ENCODE measurements around the gene B4GALT2.

B4GALT2 gene, protein sequence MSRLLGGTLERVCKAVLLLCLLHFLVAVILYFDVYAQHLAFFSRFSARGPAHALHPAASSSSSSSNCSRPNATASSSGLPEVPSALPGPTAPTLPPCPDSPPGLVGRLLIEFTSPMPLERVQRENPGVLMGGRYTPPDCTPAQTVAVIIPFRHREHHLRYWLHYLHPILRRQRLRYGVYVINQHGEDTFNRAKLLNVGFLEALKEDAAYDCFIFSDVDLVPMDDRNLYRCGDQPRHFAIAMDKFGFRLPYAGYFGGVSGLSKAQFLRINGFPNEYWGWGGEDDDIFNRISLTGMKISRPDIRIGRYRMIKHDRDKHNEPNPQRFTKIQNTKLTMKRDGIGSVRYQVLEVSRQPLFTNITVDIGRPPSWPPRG

DNA sequence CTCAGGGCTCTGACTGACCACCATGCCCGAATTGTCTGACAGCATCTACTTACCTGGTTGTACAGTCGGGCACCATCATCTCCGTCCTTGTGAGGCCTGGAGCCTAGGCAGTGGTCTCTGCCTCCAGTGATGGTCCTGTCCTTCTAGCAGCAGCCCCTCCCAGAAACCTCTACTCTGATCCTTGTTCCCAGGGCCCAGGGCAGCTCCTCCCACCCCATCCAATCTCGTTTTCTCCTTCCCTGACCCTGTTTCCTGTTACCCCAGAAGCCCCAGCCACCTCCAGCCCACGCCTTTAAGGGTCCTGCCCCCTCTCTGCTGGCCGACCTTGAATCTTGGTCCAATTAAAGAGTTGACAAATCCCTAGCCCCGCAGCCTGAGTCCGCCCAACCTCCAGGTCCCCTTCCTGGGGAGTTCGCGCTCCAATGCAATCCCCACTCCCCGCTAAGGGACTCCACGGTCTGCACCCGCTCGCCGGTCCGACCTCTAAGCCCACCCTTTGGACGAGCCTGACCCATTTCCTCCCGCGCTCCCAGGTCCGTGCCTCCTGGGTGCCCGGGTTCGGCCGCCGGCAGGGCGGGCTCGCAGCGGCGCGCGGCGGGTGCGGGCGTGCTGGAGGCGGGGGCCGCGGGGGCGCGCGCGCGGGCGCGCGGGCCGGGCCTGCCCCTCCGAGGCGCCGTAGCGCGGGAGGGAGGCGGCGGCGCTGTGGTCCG lies at the start of gene B4GALT2:
TSS of gene B4GALT2 (plus strand) at position 660 of the 710 bp plus-strand sequence. CDS start 1,951 bp downstream, outside the sequence.
- no peak for DNase-seq (ENCODE audit: low spot score)

DNA sequence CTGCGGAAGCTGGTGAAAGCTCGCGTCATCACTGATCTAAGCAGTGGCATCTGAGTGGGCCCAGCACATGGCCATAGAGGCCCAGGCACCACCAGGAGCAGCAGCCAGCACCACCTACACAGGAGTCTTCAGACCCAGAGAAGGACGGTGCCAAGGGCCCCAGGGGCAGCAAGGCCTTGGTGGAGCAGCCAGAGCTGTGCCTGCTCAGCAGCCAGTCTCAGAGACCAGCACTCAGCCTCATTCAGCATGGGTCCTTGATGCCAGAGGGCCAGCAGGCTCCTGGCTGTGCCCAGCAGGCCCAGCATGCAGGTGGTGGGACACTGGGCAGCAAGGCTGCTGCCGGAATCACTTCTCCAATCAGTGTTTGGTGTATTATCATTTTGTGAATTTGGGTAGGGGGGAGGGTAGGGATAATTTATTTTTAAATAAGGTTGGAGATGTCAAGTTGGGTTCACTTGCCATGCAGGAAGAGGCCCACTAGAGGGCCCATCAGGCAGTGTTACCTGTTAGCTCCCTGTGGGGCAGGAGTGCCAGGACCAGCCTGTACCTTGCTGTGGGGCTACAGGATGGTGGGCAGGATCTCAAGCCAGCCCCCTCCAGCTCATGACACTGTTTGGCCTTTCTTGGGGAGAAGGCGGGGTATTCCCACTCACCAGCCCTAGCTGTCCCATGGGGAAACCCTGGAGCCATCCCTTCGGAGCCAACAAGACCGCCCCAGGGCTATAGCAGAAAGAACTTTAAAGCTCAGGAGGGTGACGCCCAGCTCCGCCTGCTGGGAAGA lies 48.7 kb upstream of the B4GALT2 start:
- no peak for DNase-seq (ENCODE audit: low spot score)

- DNase-seq (ENCODE audit: low spot score): no peak
These were observed 48.1 kb upstream of the B4GALT2 start for GRCh38 chr1:43930949-43931275.

- DNase-seq (ENCODE audit: low spot score): no peak
These were observed 47.0 kb upstream of the B4GALT2 start for GRCh38 chr1:43931711-43932660.

DNA sequence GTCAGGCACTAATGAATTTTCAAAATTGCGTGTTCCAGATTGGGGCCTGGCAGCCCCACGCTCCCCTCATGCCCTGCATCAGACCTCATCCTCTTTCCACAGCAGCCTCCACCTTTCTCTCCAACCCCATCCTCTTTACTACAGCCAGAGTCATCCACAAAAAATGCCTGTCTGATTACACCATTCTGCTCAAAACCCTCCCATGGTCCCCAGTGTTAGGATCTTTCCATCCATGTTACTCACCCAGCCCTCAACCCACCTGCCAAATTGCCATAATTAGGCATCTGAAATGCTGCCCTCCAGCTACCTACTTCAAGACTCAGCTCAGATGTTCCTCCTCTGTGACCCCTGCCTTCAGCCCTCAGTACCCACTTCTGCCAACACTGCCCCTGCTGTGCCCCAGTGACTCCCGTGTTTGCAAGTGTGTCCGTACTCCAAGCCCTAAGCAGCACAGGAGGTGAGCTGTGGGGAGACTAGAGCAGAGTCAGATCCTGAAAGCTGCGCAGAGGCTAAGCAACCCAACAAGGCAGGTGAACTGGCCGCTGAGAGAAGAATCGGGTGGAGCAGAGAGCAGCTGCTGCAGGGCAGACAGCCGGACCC lies 46.1 kb upstream of the B4GALT2 start:
- DNase-seq (ENCODE audit: low spot score): no peak

- no peak for DNase-seq (ENCODE audit: low spot score)
These were observed 45.5 kb upstream of the B4GALT2 start, which contains the start of gene ARTN for GRCh38 chr1:43933386-43934100. TSS of gene ARTN (plus strand) at chr1:43933801. CDS start at chr1:43935657, 1,856 bp downstream.

DNA sequence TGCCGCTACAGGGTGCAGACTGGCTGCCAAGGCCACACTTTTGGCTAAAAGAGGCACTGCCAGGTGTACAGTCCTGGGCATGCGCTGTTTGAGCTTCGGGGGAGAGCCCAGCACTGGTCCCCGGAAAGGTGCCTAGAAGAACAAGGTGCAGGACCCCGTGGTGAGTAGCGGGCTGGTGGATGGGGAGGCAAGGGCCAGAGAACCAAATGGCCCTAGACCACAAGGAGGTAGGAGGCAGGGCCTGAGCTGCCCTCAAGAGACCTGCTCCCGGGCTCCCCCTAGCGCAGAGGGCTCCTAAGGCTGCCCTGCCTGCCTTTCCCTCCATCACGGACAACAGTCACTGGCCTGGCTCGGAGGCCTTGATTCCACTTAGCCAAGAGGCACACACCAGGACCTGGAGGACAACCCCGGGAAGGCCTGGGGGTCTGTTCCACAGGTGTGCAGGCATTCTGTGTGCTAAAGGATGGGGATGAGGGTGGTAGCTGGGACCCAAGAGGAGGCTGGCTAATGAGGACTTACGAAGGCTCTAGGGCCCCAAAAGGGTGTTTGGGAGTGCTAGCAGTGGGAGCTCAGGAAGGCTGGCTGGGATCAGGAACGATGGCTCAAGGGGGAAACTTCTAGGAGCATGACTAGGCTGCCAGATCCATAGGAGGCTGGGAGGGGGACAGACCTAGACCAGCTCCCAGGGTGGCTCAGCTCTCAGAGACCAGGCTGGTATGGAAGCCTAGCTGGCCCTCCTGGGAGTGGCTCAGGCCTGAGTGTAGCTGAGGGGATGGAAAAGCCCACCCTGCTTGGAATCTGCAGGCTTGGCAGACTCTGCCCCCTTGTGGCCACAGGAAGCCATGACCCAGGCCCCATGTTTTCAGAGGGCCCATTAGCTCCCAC lies 44.7 kb upstream of the B4GALT2 start:
- peak; percentile 59 for DNase-seq (ENCODE audit: low spot score)

DNA sequence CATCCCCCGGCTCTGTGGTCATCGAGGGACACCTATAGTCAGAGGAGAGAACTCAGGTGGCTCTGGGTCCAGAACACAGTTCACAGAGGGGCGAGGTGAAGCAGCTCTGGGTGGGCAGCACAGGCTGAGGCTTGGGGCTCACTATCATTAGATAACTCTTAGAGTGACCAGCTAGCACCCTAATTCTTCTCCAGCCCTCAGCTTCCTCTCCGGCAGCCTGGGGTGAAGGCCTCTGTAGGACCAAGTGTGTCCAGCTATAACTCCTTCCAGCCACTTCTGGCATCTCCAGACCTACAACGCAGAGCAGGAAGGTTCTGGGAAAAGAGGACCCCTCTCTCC lies 44.1 kb upstream of the B4GALT2 start:
- DNase-seq (ENCODE audit: low spot score): no peak

DNA sequence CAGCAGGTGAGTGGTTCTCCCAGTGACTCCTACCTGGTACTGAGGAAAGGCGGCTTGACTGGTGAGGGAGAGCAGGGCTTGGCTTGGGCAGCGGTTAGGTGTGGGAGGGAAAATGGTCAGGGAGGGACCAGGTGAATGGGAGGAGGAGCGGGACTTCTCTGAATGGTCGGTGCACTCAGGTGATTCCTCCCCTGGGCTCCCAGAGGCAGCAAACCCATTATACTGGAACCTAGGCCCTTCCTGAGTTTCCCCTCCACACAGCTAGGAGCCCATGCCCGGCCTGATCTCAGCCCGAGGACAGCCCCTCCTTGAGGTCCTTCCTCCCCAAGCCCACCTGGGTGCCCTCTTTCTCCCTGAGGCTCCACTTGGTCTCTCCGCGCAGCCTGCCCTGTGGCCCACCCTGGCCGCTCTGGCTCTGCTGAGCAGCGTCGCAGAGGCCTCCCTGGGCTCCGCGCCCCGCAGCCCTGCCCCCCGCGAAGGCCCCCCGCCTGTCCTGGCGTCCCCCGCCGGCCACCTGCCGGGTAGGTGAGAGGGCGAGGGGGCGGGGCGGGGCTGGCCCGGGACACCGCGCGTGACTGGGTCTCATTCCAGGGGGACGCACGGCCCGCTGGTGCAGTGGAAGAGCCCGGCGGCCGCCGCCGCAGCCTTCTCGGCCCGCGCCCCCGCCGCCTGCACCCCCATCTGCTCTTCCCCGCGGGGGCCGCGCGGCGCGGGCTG lies 43.1 kb upstream of the B4GALT2 start:
- DNase-seq (ENCODE audit: low spot score): no peak

GRCh38 chr1:43936431-43937151 lies 42.4 kb upstream of the B4GALT2 start:
- no peak for DNase-seq (ENCODE audit: low spot score)

- DNase-seq (ENCODE audit: low spot score): no peak
These were observed 41.7 kb upstream of the B4GALT2 start for GRCh38 chr1:43937179-43937865.

GRCh38 chr1:43938383-43938782 lies 40.6 kb upstream of the B4GALT2 start:
- peak; percentile 49 for DNase-seq (ENCODE audit: low spot score)

- DNase-seq (ENCODE audit: low spot score): peak; percentile 90
These were observed 40.0 kb upstream of the B4GALT2 start for GRCh38 chr1:43938892-43939587.

GRCh38 chr1:43942411-43942810 lies 36.6 kb upstream of the B4GALT2 start:
- DNase-seq (ENCODE audit: low spot score): no peak

- DNase-seq (ENCODE audit: low spot score): no peak
These were observed 34.1 kb upstream of the B4GALT2 start for GRCh38 chr1:43944860-43945259.

DNA sequence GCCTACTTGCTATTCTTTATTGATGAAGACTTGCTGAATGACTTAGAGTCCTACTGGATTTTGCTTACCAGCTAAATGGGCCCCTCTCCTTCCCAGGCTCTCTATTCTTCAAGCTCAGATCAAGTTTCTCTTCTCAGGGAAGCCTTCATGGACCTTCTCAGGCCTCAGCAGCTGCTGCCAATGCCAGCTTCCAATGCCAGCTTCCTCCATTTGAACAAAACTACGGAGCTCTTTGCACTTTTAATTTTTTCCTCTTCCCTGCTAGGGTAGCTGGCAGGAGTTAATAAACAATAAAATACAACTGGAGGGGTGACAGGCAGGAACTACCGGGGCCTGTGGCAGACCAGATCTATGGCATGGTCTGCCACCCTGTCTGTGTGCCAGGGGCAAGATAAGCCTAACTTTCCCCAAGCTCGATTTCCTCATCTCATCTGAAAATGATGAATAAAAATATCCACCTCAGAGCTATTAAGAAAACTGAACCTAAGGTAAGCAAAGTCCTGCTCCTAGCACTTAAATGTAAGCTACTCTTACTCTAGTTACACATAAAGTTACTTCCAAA lies 33.3 kb upstream of the B4GALT2 start:
- DNase-seq (ENCODE audit: low spot score): no peak

Data from cerebellar cortex (tissue), 1 donor.